ENCODE data around the gene SCARB1. TPM values are rescaled to one million over a fixed set of nuclear protein-coding genes. Genes with fewer than 3 reads are reported as not detected.

SCARB1 gene
- total and polyA plus RNA-seq, 9 of the 15 experiments (the other 6 are each of a cell fraction or from before 2014, with no cell fraction given), result 0.56 to 157 (median 52.8) TPM

- TF ChIP-seq TAF9B (IDR thresholded peaks at IDR 0.05; ENCODE audit: partially characterized antibody), result no peak
- TF ChIP-seq MTA1 (IDR thresholded peaks at IDR 0.05; ENCODE audit: borderline replicate concordance), result no peak
- no peak for TF ChIP-seq ZBTB26 (CRISPR knock-in tag; IDR thresholded peaks at IDR 0.05)
- no peak for TF ChIP-seq ZNF609 (CRISPR knock-in tag; IDR thresholded peaks at IDR 0.05; ENCODE audit: borderline replicate concordance)
- TF ChIP-seq E2F1 (CRISPR knock-in tag; IDR thresholded peaks at IDR 0.05), result no peak
- TF ChIP-seq HES1 (IDR thresholded peaks at IDR 0.05; ENCODE audit: low read depth), result peak; percentile 13; the same call in 1 of the 2 replicates
- TF ChIP-seq HMBOX1 (IDR thresholded peaks at IDR 0.05), result no peak
- TF ChIP-seq BCLAF1 (IDR thresholded peaks at IDR 0.05; ENCODE audit: borderline replicate concordance in 1 of 2, control insufficient read depth in 1 of 2, low read depth in 2 of 2, low read length in 1 of 2), result no peak
- TF ChIP-seq ZBTB17 (CRISPR knock-in tag; IDR thresholded peaks at IDR 0.05), result no peak
- TF ChIP-seq NEUROD1 (IDR thresholded peaks at IDR 0.05; ENCODE audit: borderline replicate concordance, low read depth, low read length, partially characterized antibody), result no peak
- no peak for TF ChIP-seq HDAC1 (IDR thresholded peaks at IDR 0.05)
- TF ChIP-seq HMGXB4 (CRISPR knock-in tag; IDR thresholded peaks at IDR 0.05), result no peak
- no peak for TF ChIP-seq THRAP3 (IDR thresholded peaks at IDR 0.05; ENCODE audit: borderline replicate concordance)
These were observed 87.5 kb downstream of the SCARB1 start (continued) for GRCh38 chr12:124776125-124776513.
